Thyroid gland (tissue), 4 donors: ENCODE measurements around the gene NRBF2.

ENCODE experiments used
- POLR2A ChIP-seq, 2 donors: fragments of 450-650 bp; IDR thresholded peaks; one replicate each; pipeline ENCODE4 v1.6.1; 2017; ENCODE audit warnings: antibody characterized with exemption in 2 of 2, mild to moderate bottlenecking in 2 of 2, moderate library complexity in 1 of 2
- TF ChIP-seq, protein P1 (sequence below), 6 experiments: fragments of 200-600 bp in 3 of 6; fragments of 450-650 bp in 3 of 6; sonication (generic) in 3 of 6; IDR thresholded peaks; one replicate each; pipeline ENCODE4 v1.5.1; 2016 to 2019; ENCODE audit warnings: antibody characterized with exemption in 6 of 6, mild to moderate bottlenecking in 2 of 6, inconsistent platforms in 1 of 6, moderate library complexity in 1 of 6

DNA sequence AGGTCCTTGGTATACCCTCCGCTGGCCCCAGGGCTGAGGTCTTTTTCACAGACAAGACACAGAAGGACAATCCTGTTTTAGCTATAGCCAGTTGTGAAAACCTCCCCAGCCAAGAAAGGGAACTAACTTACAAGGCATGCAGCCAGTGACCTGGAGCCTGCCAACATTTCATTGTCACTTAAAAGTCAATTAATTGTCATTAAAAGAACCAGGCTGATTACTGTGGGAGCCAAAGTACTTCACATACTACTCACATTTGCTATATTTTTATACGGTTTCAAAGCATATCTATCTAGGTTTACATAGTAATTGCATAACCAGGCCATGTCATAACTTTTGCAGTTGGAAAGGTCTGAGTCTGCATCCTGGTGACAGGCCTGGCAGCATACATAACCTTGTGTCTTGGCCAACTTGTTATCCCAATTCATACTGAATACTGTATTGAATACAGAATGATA is 31.1 kb downstream of the NRBF2 start:
- no peak for TF ChIP-seq POLR2A (IDR thresholded peaks at IDR 0.05)
- TF ChIP-seq, protein P1, sequence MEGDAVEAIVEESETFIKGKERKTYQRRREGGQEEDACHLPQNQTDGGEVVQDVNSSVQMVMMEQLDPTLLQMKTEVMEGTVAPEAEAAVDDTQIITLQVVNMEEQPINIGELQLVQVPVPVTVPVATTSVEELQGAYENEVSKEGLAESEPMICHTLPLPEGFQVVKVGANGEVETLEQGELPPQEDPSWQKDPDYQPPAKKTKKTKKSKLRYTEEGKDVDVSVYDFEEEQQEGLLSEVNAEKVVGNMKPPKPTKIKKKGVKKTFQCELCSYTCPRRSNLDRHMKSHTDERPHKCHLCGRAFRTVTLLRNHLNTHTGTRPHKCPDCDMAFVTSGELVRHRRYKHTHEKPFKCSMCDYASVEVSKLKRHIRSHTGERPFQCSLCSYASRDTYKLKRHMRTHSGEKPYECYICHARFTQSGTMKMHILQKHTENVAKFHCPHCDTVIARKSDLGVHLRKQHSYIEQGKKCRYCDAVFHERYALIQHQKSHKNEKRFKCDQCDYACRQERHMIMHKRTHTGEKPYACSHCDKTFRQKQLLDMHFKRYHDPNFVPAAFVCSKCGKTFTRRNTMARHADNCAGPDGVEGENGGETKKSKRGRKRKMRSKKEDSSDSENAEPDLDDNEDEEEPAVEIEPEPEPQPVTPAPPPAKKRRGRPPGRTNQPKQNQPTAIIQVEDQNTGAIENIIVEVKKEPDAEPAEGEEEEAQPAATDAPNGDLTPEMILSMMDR (IDR thresholded peaks at IDR 0.05) = no peak
